HL-60 (cell line): ENCODE data around the gene TRPV4.

Source experiments
- DNase-seq, 2 experiments: peaks; one replicate each; pipeline ENCODE4 v3.0.0-alpha.2; 2010 to 2020; ENCODE audit warnings: low read depth in 1 of 2, low spot score in 1 of 2
- H3K27ac ChIP-seq: fragments of 250-450 bp; sonication (Bioruptor Pico); replicated peaks from 2 replicates; pipeline ENCODE4 v1.5.1; 2020; ENCODE audit warnings: mild to moderate bottlenecking, moderate library complexity
- H3K27me3 ChIP-seq: fragments of 250-450 bp; sonication (Bioruptor Pico); 2 replicates; pipeline ENCODE4 v1.5.1; 2021; ENCODE audit warnings: mild to moderate bottlenecking, moderate library complexity; ENCODE audit not compliant: insufficient read depth, poor library complexity, severe bottlenecking
- H3K4me3 ChIP-seq: replicated peaks from 2 replicates; pipeline ENCODE4 v1.5.1; 2011; ENCODE audit warnings: mild to moderate bottlenecking, control low read depth, low read length; ENCODE audit not compliant: insufficient read depth
- CTCF ChIP-seq: IDR thresholded peaks from one replicate; pipeline ENCODE4 v1.5.1; 2011; ENCODE audit warnings: low read length, control low read depth, inconsistent platforms; ENCODE audit not compliant: insufficient read depth
- GABPA ChIP-seq: IDR thresholded peaks from 2 replicates; pipeline ENCODE4 v1.6.1; 2012; ENCODE audit warnings: low read depth
- POLR2AphosphoS5 ChIP-seq: IDR thresholded peaks from 2 replicates; pipeline ENCODE4 v1.6.1; 2012; ENCODE audit warnings: low read depth
- REST ChIP-seq: IDR thresholded peaks from 2 replicates; pipeline ENCODE4 v1.6.1; 2012; ENCODE audit warnings: low read depth; ENCODE audit not compliant: insufficient replicate concordance
- SPI1 ChIP-seq: IDR thresholded peaks from 2 replicates; pipeline ENCODE4 v1.6.1; 2012; ENCODE audit warnings: low read depth, mild to moderate bottlenecking, borderline replicate concordance

TRPV4 gene

GRCh38 chr12:109831365-109831764 is 1.8 kb downstream of the TRPV4 start:
- no peak for DNase-seq
- no peak overlapping the region for H3K4me3 ChIP-seq
- H3K27ac ChIP-seq = no peak overlapping the region
- H3K27me3 ChIP-seq = peaks cover 10% of the 10 kb centered on the region
- TF ChIP-seq CTCF = no peak
- TF ChIP-seq POLR2AphosphoS5 = no peak
- no peak for TF ChIP-seq SPI1
- no peak for TF ChIP-seq GABPA
- no peak for TF ChIP-seq REST

GRCh38 chr12:109830718-109831117 is 2.5 kb downstream of the TRPV4 start:
- Histone ChIP-seq H3K4me3 (no peak overlapping the region), H3K27ac (no peak overlapping the region), H3K27me3 (peaks cover 10% of the 10 kb centered on the region)
- no peak for DNase-seq
- TF ChIP-seq SPI1 (no peak), POLR2AphosphoS5 (no peak), REST (no peak), GABPA (no peak), CTCF (no peak)

GRCh38 chr12:109830267-109830666 is 2.9 kb downstream of the TRPV4 start:
- no peak overlapping the region for H3K27ac ChIP-seq
- no peak overlapping the region for H3K4me3 ChIP-seq
- no peak for DNase-seq
- no peak for TF ChIP-seq REST
- H3K27me3 ChIP-seq = peaks cover 10% of the 10 kb centered on the region

GRCh38 chr12:109829667-109830066 is 3.5 kb downstream of the TRPV4 start:
- H3K4me3 ChIP-seq = no peak overlapping the region
- no peak overlapping the region for H3K27ac ChIP-seq
- TF ChIP-seq SPI1 (no peak), REST (no peak), POLR2AphosphoS5 (no peak), GABPA (no peak)
- DNase-seq = no peak
- peaks cover 10% of the 10 kb centered on the region for H3K27me3 ChIP-seq
